HepG2 (cell line): ENCODE data around the gene SYNGR4. TPM values are rescaled to one million over a fixed set of nuclear protein-coding genes. Genes with fewer than 3 reads are reported as not detected.

Source experiments
- AGO2 ChIP-seq: fragments of 200-400 bp; formaldehyde crosslinking; optimal IDR thresholded peaks from 2 replicates; pipeline ENCODE3; 2017; ENCODE audit warnings: mild to moderate bottlenecking, low read depth, low read length, moderate library complexity
- ETV5 ChIP-seq: IDR thresholded peaks from 2 replicates; pipeline ENCODE4 v1.6.1; 2018; ENCODE audit warnings: missing biosample characterization, missing genetic modification reagents, inconsistent platforms, borderline replicate concordance
- GATAD2A ChIP-seq: IDR thresholded peaks from 2 replicates; pipeline ENCODE4 v1.6.1; 2016
- NRL ChIP-seq: sonication (generic); formaldehyde crosslinking; IDR thresholded peaks from 2 replicates; pipeline ENCODE4 v1.5.0; 2020; ENCODE audit warnings: missing genetic modification reagents, mild to moderate bottlenecking, moderate library complexity, borderline replicate concordance
- RFX5 ChIP-seq: IDR thresholded peaks from 2 replicates; pipeline ENCODE4 v1.6.1; 2011; ENCODE audit warnings: low read depth, low read length, improper control_type of control experiment
- RNF2 ChIP-seq: fragments of 450-650 bp; conservative IDR thresholded peaks from 2 replicates; pipeline ENCODE4 v1.6.1; 2016; ENCODE audit warnings: low read depth
- SIX1 ChIP-seq: sonication (generic); formaldehyde crosslinking; IDR thresholded peaks from 2 replicates; pipeline ENCODE4 v1.4.0; 2020; ENCODE audit warnings: missing genetic modification reagents, borderline replicate concordance
- TGIF2 ChIP-seq: IDR thresholded peaks from 2 replicates; pipeline ENCODE4 v1.6.1; 2016; ENCODE audit warnings: control low read depth, missing compliant biosample characterization
- ZFP90 ChIP-seq: sonication (generic); formaldehyde crosslinking; IDR thresholded peaks from 2 replicates; pipeline ENCODE4 v1.8.0; 2022; ENCODE audit warnings: missing genetic modification reagents, mild to moderate bottlenecking, inconsistent platforms, borderline replicate concordance
- ZFY ChIP-seq: sonication (generic); formaldehyde crosslinking; IDR thresholded peaks from 2 replicates; pipeline ENCODE4 v1.4.0; 2020; ENCODE audit warnings: missing genetic modification reagents
- ZNF333 ChIP-seq: sonication (generic); formaldehyde crosslinking; IDR thresholded peaks from 2 replicates; pipeline ENCODE4 v1.4.0; 2020; ENCODE audit warnings: mild to moderate bottlenecking, missing genetic modification reagents, borderline replicate concordance
- ZNF557 ChIP-seq: sonication (generic); formaldehyde crosslinking; IDR thresholded peaks from 2 replicates; pipeline ENCODE4 v1.4.0; 2020; ENCODE audit warnings: missing genetic modification reagents
- ZNF570 ChIP-seq: sonication (generic); formaldehyde crosslinking; IDR thresholded peaks from 2 replicates; pipeline ENCODE4 v1.4.0; 2020; ENCODE audit warnings: mild to moderate bottlenecking, missing genetic modification reagents, borderline replicate concordance
- polyA plus RNA-seq, 8 experiments: library from polyadenylated mRNA; depleted of rRNA in 3 of 8; stranded (reverse) in 7 of 8; unstranded in 1 of 8; fragments of >200 nt; fragmentation: Illumina TruSeq in 4 of 8; extraction: Trizol in 4 of 8; gene quantifications; 2 replicates each; pipeline versions ENCODE4 v1.2.1 to v1.2.3, GENCODE V29; 2011 to 2016; ENCODE audit warnings: low read depth in 4 of 8, missing spikeins in 1 of 8, mixed read lengths in 1 of 8; ENCODE audit not compliant: insufficient read depth in 1 of 8
- total RNA-seq, 5 experiments: library from RNA; depleted of rRNA; stranded (reverse); fragments of >200 nt; fragmentation: Illumina TruSeq; extraction: Trizol; gene quantifications; 2 replicates each; pipeline ENCODE4 v1.2.3, GENCODE V29; 2016; ENCODE audit warnings: low read depth in 1 of 5
- TF ChIP-seq, protein P1 (sequence below): sonication (generic); formaldehyde crosslinking; IDR thresholded peaks from 2 replicates; pipeline ENCODE4 v1.4.0; 2020; ENCODE audit warnings: missing genetic modification reagents, borderline replicate concordance
- TF ChIP-seq, protein P2 (sequence below): IDR thresholded peaks from 2 replicates; pipeline ENCODE4 v1.4.0; 2020; ENCODE audit warnings: mild to moderate bottlenecking, missing genetic modification reagents
- TF ChIP-seq, protein P3 (sequence below): sonication (generic); formaldehyde crosslinking; IDR thresholded peaks from 2 replicates; pipeline ENCODE4 v1.4.0; 2020; ENCODE audit warnings: missing genetic modification reagents

The SYNGR4 gene
- total and polyA plus RNA-seq, 2 of the 13 experiments (the other 11 are each of a cell fraction or from before 2014, with no cell fraction given), result not detected

DNA sequence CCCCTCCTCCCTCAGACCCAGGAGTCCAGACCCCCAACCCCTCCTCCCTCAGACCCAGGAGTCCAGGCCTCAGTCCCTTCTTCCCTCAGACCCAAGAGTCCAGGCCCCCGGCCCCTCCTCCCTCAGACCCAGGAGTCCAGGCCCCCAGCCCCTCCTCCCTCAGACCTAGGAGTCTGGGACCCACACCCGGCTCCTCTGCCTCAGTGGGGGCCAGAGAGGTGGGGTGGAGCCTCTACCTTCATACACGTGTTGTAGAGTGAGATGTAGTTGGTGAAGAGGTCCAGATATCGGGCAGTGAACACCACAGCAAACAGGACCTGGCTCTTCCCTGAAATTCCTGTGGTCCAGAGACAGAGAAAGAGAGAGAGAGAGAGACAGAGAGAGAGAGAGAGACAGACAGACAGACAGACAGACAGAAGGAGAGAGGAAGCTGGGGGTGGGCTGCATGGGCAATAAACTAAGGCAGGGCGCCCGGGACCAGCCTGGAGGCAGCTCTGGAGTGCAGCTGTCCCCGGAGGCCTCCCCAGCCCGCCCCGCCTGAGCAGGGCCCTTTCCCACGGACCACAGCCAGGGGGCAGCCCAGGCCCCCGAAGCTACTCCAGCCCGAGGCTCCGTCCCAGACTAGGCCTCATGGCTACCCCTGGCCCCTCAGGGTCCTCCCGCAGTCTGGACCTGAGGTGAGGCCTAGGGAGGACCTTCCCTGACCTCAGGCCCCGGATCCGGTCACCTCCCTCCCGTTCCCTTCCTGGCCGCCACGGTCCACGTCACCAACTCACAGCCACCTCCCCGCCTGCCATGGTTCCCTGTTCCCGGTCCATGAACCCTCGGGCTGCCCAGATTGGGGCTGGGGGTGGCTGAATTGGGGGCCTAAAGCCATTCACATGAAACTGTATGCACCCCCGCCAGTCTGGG lies 26.3 kb downstream of the SYNGR4 start (continued):
- TF ChIP-seq, protein P1, sequence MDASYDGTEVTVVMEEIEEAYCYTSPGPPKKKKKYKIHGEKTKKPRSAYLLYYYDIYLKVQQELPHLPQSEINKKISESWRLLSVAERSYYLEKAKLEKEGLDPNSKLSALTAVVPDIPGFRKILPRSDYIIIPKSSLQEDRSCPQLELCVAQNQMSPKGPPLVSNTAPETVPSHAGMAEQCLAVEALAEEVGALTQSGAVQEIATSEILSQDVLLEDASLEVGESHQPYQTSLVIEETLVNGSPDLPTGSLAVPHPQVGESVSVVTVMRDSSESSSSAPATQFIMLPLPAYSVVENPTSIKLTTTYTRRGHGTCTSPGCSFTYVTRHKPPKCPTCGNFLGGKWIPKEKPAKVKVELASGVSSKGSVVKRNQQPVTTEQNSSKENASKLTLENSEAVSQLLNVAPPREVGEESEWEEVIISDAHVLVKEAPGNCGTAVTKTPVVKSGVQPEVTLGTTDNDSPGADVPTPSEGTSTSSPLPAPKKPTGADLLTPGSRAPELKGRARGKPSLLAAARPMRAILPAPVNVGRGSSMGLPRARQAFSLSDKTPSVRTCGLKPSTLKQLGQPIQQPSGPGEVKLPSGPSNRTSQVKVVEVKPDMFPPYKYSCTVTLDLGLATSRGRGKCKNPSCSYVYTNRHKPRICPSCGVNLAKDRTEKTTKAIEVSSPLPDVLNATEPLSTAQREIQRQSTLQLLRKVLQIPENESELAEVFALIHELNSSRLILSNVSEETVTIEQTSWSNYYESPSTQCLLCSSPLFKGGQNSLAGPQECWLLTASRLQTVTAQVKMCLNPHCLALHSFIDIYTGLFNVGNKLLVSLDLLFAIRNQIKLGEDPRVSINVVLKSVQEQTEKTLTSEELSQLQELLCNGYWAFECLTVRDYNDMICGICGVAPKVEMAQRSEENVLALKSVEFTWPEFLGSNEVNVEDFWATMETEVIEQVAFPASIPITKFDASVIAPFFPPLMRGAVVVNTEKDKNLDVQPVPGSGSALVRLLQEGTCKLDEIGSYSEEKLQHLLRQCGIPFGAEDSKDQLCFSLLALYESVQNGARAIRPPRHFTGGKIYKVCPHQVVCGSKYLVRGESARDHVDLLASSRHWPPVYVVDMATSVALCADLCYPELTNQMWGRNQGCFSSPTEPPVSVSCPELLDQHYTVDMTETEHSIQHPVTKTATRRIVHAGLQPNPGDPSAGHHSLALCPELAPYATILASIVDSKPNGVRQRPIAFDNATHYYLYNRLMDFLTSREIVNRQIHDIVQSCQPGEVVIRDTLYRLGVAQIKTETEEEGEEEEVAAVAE (CRISPR knock-in tag), result no peak
- TF ChIP-seq ZFY (CRISPR knock-in tag) (peak; percentile 100), TGIF2 (CRISPR knock-in tag) (0 out of 2 replicates have a peak, but pooled peaks have one; percentile 45), RNF2 (no peak), ZNF570 (peak; percentile 60; the same call in 1 of the 2 replicates), RFX5 (no peak), NRL (peak; percentile 19; the same call in 1 of the 2 replicates), ZFP90 (CRISPR knock-in tag) (peak; percentile 83), ZNF557 (CRISPR knock-in tag) (0 out of 2 replicates have a peak, but pooled peaks have one; percentile 47), GATAD2A (CRISPR knock-in tag) (peak; percentile 44; the same call in 1 of the 2 replicates), ETV5 (CRISPR knock-in tag) (peak; percentile 48; the same call in 1 of the 2 replicates), ZNF333 (CRISPR knock-in tag) (no peak), SIX1 (CRISPR knock-in tag) (no peak), AGO2 (peak; percentile 70)
- TF ChIP-seq, protein P2, sequence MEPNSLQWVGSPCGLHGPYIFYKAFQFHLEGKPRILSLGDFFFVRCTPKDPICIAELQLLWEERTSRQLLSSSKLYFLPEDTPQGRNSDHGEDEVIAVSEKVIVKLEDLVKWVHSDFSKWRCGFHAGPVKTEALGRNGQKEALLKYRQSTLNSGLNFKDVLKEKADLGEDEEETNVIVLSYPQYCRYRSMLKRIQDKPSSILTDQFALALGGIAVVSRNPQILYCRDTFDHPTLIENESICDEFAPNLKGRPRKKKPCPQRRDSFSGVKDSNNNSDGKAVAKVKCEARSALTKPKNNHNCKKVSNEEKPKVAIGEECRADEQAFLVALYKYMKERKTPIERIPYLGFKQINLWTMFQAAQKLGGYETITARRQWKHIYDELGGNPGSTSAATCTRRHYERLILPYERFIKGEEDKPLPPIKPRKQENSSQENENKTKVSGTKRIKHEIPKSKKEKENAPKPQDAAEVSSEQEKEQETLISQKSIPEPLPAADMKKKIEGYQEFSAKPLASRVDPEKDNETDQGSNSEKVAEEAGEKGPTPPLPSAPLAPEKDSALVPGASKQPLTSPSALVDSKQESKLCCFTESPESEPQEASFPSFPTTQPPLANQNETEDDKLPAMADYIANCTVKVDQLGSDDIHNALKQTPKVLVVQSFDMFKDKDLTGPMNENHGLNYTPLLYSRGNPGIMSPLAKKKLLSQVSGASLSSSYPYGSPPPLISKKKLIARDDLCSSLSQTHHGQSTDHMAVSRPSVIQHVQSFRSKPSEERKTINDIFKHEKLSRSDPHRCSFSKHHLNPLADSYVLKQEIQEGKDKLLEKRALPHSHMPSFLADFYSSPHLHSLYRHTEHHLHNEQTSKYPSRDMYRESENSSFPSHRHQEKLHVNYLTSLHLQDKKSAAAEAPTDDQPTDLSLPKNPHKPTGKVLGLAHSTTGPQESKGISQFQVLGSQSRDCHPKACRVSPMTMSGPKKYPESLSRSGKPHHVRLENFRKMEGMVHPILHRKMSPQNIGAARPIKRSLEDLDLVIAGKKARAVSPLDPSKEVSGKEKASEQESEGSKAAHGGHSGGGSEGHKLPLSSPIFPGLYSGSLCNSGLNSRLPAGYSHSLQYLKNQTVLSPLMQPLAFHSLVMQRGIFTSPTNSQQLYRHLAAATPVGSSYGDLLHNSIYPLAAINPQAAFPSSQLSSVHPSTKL (CRISPR knock-in tag), result no peak
- TF ChIP-seq, protein P3, sequence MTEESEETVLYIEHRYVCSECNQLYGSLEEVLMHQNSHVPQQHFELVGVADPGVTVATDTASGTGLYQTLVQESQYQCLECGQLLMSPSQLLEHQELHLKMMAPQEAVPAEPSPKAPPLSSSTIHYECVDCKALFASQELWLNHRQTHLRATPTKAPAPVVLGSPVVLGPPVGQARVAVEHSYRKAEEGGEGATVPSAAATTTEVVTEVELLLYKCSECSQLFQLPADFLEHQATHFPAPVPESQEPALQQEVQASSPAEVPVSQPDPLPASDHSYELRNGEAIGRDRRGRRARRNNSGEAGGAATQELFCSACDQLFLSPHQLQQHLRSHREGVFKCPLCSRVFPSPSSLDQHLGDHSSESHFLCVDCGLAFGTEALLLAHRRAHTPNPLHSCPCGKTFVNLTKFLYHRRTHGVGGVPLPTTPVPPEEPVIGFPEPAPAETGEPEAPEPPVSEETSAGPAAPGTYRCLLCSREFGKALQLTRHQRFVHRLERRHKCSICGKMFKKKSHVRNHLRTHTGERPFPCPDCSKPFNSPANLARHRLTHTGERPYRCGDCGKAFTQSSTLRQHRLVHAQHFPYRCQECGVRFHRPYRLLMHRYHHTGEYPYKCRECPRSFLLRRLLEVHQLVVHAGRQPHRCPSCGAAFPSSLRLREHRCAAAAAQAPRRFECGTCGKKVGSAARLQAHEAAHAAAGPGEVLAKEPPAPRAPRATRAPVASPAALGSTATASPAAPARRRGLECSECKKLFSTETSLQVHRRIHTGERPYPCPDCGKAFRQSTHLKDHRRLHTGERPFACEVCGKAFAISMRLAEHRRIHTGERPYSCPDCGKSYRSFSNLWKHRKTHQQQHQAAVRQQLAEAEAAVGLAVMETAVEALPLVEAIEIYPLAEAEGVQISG (CRISPR knock-in tag), result peak; percentile 77
